Activated CD4-positive, alpha-beta memory T cell treated with anti-CD3 and anti-CD28 coated beads, Interleukin-2, amount 10 ng/mL, durations not matched to agents 7 days and 5 days (primary cell): ENCODE measurements around the gene PARD6A. TPM values are rescaled to one million over a fixed set of nuclear protein-coding genes. Genes with fewer than 3 reads are reported as not detected.

Experiments used
- CTCF ChIA-PET: fragments of 350-600 bp; sonication (Branson Sonifier 250); formaldehyde crosslinking; loops from one replicate; lab custom pipeline; 2021; ENCODE audit warnings: antibody characterized with exemption, inconsistent platforms; lab: Charles Lee
- POLR2A ChIA-PET: fragments of 350-600 bp; sonication (Branson Sonifier 250); formaldehyde crosslinking; loops from one replicate; lab custom pipeline; 2021; ENCODE audit warnings: antibody characterized with exemption; lab: Charles Lee
- DNase-seq: peaks from one replicate; pipeline ENCODE4 v3.0.0-alpha.2; 2020
- H3K27ac Mint-ChIP-seq: one replicate; pipeline ENCODE4 v1.8.0; 2021; ENCODE audit warnings: mild to moderate bottlenecking, mixed read lengths
- H3K27me3 Mint-ChIP-seq: one replicate; pipeline ENCODE4 v1.8.0; 2021; ENCODE audit warnings: mixed read lengths
- H3K36me3 Mint-ChIP-seq: one replicate; pipeline ENCODE4 v1.8.0; 2021; ENCODE audit warnings: low read depth, mixed read lengths
- H3K4me1 Mint-ChIP-seq: one replicate; pipeline ENCODE4 v1.8.0; 2021; ENCODE audit warnings: mixed read lengths
- H3K4me3 Mint-ChIP-seq: one replicate; pipeline ENCODE4 v1.8.0; 2021; ENCODE audit warnings: mild to moderate bottlenecking, mixed read lengths
- H3K9me3 Mint-ChIP-seq: one replicate; pipeline ENCODE4 v1.8.0; 2021; ENCODE audit warnings: mixed read lengths
- total RNA-seq, 2 experiments: library from RNA; stranded (reverse); gene quantifications; one replicate each; pipeline ENCODE4 v1.2.3, GENCODE V29; 2021

Gene PARD6A
- total RNA-seq, 2 experiments from 2014 or later: 12.2 to 14.0 TPM

- Mint-ChIP-seq H3K4me3 (no peak overlapping the region), H3K27me3 (no peaks in the 10 kb centered on the region), H3K36me3 (no peaks in the 10 kb centered on the region), H3K4me1 (peaks cover 31% of the 10 kb centered on the region), H3K27ac (no peak overlapping the region), H3K9me3 (no peaks in the 10 kb centered on the region)
- POLR2A ChIA-PET: no interaction called here
- no peak for DNase-seq
- CTCF ChIA-PET: interaction anchor here (1.4 kb wide), 1 partner anchor 160 kb away, joined by 8 read pairs; no protein-coding TSS in a partner anchor
These were observed 46.5 kb downstream of the PARD6A start for GRCh38 chr16:67707210-67707609.

DNA sequence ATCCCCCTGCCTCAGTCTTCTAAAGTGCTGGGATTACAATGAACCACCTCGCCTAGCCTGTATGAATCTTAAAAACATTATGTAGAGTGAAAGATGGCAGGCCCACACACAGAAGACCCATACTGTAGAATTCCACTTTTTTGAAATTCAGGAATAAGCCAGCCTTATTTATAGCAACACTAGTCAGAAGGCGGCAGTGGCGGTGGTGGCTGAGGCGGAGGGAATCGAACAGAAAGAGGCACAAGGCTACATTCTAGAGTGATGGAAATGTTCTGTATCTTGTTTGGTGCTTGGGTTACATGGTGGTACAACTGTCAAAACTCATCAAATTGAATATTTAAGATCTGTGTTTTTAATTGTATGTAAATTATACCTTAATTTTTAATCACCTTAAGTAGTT is 47.0 kb downstream of the PARD6A start:
- Mint-ChIP-seq H3K27me3 (no peaks in the 10 kb centered on the region), H3K9me3 (no peaks in the 10 kb centered on the region), H3K36me3 (no peaks in the 10 kb centered on the region), H3K4me3 (no peak overlapping the region), H3K27ac (no peak overlapping the region), H3K4me1 (peaks cover 28% of the 10 kb centered on the region)
- no peak for DNase-seq
- ChIA-PET POLR2A (no interaction called here), CTCF (no interaction called here)

DNA sequence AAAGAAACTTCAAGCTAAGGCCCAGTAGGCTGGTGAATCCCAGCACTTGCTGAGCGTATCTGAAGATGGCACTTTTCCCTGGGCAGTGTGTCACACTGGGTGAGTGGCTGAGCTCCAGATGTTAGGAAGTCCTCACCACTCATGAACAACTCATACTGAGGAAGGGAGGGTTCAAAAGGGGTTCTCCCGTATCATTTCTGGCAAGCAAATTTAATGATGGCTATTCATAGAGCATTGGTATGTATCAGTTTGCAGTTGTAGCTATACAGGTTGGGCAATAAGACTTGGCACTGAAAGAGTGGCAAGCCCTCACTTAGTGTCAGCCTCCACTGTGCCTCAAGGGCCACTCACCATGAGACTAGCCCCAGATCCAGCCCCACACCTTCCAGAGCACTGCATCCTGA is 47.6 kb downstream of the PARD6A start:
- H3K9me3 Mint-ChIP-seq: no peaks in the 10 kb centered on the region
- CTCF ChIA-PET: interaction anchor here (1.6 kb wide), 1 partner anchor 8 kb away, joined by 3 read pairs; no protein-coding TSS in a partner anchor
- no peak overlapping the region for H3K4me3 Mint-ChIP-seq
- H3K4me1 Mint-ChIP-seq: peaks cover 23% of the 10 kb centered on the region
- no peaks in the 10 kb centered on the region for H3K36me3 Mint-ChIP-seq
- H3K27ac Mint-ChIP-seq: no peak overlapping the region
- POLR2A ChIA-PET: interaction anchor here (1.8 kb wide), 1 partner anchor 11 kb away, joined by 5 read pairs; the partner anchor contains the start of gene GFOD2
- no peak for DNase-seq
- H3K27me3 Mint-ChIP-seq: no peaks in the 10 kb centered on the region

- Mint-ChIP-seq H3K27ac (no peak overlapping the region), H3K27me3 (no peaks in the 10 kb centered on the region), H3K4me3 (no peak overlapping the region), H3K9me3 (no peaks in the 10 kb centered on the region), H3K4me1 (peaks cover 19% of the 10 kb centered on the region), H3K36me3 (no peaks in the 10 kb centered on the region)
- ChIA-PET CTCF (interaction anchor here (0.9 to 1.6 kb wide), 2 partner anchors 8 to 37 kb away, joined by 3 read pairs; no protein-coding TSS in a partner anchor), POLR2A (interaction anchor here (1.8 kb wide), 1 partner anchor 10 kb away, joined by 5 read pairs; the partner anchor contains the start of gene GFOD2)
- no peak for DNase-seq
These were observed 48.3 kb downstream of the PARD6A start for GRCh38 chr16:67709050-67709449.

GRCh38 chr16:67710607-67711006 is 49.8 kb downstream of the PARD6A start:
- H3K4me3 Mint-ChIP-seq: no peak overlapping the region
- no peak overlapping the region for H3K27ac Mint-ChIP-seq
- no peaks in the 10 kb centered on the region for H3K27me3 Mint-ChIP-seq
- H3K36me3 Mint-ChIP-seq: no peaks in the 10 kb centered on the region
- H3K4me1 Mint-ChIP-seq: peaks cover 9% of the 10 kb centered on the region
- ChIA-PET CTCF (no interaction called here), POLR2A (no interaction called here)
- DNase-seq: no peak
- no peaks in the 10 kb centered on the region for H3K9me3 Mint-ChIP-seq

Other genes starting within 250 kb of the PARD6A start
- gene ZDHHC1, start 244.5 kb upstream of the PARD6A start, total RNA-seq: under 1 TPM; 0.23 to 0.45 TPM
- gene HSD11B2, start 229.8 kb upstream of the PARD6A start, total RNA-seq: not detected
- 10 to 100 TPM; 52.8 to 59.5 TPM for gene ATP6V0D1, start 179.8 kb upstream of the PARD6A start, total RNA-seq
- not detected for gene AGRP, start 177.4 kb upstream of the PARD6A start, total RNA-seq
- 10 to 100 TPM; 24.6 to 32.7 TPM for gene RIPOR1, start 132.1 kb upstream of the PARD6A start, total RNA-seq
- 10 to 100 TPM; 74.9 to 76.9 TPM for gene CTCF, start 98.4 kb upstream of the PARD6A start, total RNA-seq
- 100 to 1,000 TPM; 132 to 142 TPM for gene CARMIL2, start 15.8 kb upstream of the PARD6A start, total RNA-seq
- 10 to 100 TPM; 43.5 to 44.1 TPM for gene ACD, start 700 bp upstream of the PARD6A start, total RNA-seq
- gene ENKD1, start 5.8 kb downstream of the PARD6A start, total RNA-seq: 1 to 10 TPM; 7.4 to 8.1 TPM
- gene C16orf86, start 5.9 kb downstream of the PARD6A start, total RNA-seq: 1 to 10 TPM; 2.9 to 4.3 TPM
- gene GFOD2, start 58.4 kb downstream of the PARD6A start, total RNA-seq: 10 to 100 TPM; 13.0 to 14.9 TPM
- gene RANBP10, start 145.6 kb downstream of the PARD6A start, total RNA-seq: 10 to 100 TPM; 23.2 to 24.3 TPM
- under 1 TPM; 0.20 to 0.25 TPM for gene TSNAXIP1, start 145.9 kb downstream of the PARD6A start, total RNA-seq
- gene THAP11, start 181.4 kb downstream of the PARD6A start, total RNA-seq: 10 to 100 TPM; 40.6 to 42.3 TPM
- 100 to 1,000 TPM in 1 of 2 experiments, 10 to 100 TPM in 1; 96.4 to 101 TPM for gene NUTF2, start 186.0 kb downstream of the PARD6A start, total RNA-seq
- gene CENPT, start 186.7 kb downstream of the PARD6A start, total RNA-seq: 10 to 100 TPM; 50.2 to 53.5 TPM
- gene EDC4, start 212.1 kb downstream of the PARD6A start, total RNA-seq: 10 to 100 TPM; 98.4 to 99.3 TPM
- gene NRN1L, start 223.9 kb downstream of the PARD6A start, total RNA-seq: 1 to 10 TPM in 1 of 2 experiments, under 1 TPM in 1; 0.76 to 1.3 TPM
- gene PSKH1, start 232.3 kb downstream of the PARD6A start, total RNA-seq: 10 to 100 TPM; 19.0 TPM